ENCODE measurements around the gene AADACL3.

GRCh38 chr1:12709091-12709491 lies 6.8 kb upstream of the AADACL3 start:
- TF ChIP-seq CTCF (IDR thresholded peaks at IDR 0.05) (no peak), POLR2A (IDR thresholded peaks at IDR 0.05) (no peak)
